T-helper 2 cell treated with Interferon-gamma antibody and Interleukin-4, amounts not matched to agents 5 μg/mL and 100 μg/mL, for 36 hours (primary cell): Measurements from ENCODE around the gene CENPM.
A peak's percentile ranks its signal among the peaks of the same experiment; 100 is the strongest.

ENCODE experiments used
- DNase-seq: peaks from one replicate; pipeline ENCODE4 v3.0.0; 2021; ENCODE audit warnings: low spot score
- H3K27ac Mint-ChIP-seq: one replicate; pipeline ENCODE4 v1.8.0; 2021; ENCODE audit warnings: mild to moderate bottlenecking, mixed read lengths
- H3K27me3 Mint-ChIP-seq: one replicate; pipeline ENCODE4 v1.8.0; 2021; ENCODE audit warnings: low read depth, mixed read lengths
- H3K36me3 Mint-ChIP-seq: one replicate; pipeline ENCODE4 v1.8.0; 2021; ENCODE audit warnings: low read depth, mixed read lengths
- H3K4me1 Mint-ChIP-seq: one replicate; pipeline ENCODE4 v1.8.0; 2021; ENCODE audit warnings: low read depth, mixed read lengths
- H3K4me3 Mint-ChIP-seq: one replicate; pipeline ENCODE4 v1.8.0; 2022; ENCODE audit warnings: mild to moderate bottlenecking, moderate library complexity, mixed read lengths
- H3K9me3 Mint-ChIP-seq: one replicate; pipeline ENCODE4 v1.8.0; 2021; ENCODE audit warnings: mixed read lengths

CENPM gene

GRCh38 chr22:41975299-41976069, 28.5 kb upstream of the CENPM start:
- peaks cover 42% of the 10 kb centered on the region for H3K27me3 Mint-ChIP-seq
- H3K36me3 Mint-ChIP-seq, result no peaks in the 10 kb centered on the region
- H3K9me3 Mint-ChIP-seq, result no peaks in the 10 kb centered on the region

DNA sequence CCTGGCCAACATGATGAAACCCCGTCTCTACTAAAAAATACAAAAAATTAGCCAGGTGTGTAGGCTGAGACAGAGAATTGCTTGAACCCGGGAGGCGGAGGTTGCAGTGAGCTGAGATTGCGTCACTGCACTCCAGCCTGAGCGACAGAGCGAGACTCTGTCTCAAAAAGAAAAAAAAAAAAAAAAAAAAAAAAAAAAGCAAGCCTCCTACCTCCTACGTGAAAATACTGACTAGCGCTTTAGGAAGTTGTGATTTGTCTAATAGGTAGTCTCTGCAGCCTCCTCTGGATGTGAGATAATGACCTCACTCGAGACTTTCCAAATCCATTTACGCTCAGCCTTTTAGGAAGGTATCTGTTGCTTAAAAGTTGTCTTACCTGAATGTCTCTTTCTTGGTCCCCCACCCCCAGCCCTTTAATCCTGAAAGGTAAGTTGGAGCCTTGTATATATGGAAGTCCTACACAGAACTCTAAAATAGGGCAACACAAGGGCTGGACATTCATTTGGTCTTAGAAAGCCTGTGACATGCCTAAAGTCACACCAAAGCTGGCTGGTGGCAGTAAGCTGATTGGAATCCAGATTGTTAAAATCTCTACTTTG, 27.8 kb upstream of the CENPM start:
- no peaks in the 10 kb centered on the region for H3K36me3 Mint-ChIP-seq
- DNase-seq, result no peak
- no peak overlapping the region for H3K27ac Mint-ChIP-seq
- peaks cover 42% of the 10 kb centered on the region for H3K27me3 Mint-ChIP-seq
- H3K9me3 Mint-ChIP-seq, result no peaks in the 10 kb centered on the region
- H3K4me3 Mint-ChIP-seq, result no peak overlapping the region
- H3K4me1 Mint-ChIP-seq, result peaks cover 10% of the 10 kb centered on the region

More at GRCh38 chr22:41975299-41976069, 28.5 kb upstream of the CENPM start:
- peak overlapping the region; percentile 74 for H3K4me3 Mint-ChIP-seq
- DNase-seq, result no peak
- peak overlapping the region; percentile 27 for H3K27ac Mint-ChIP-seq
- peaks cover 10% of the 10 kb centered on the region for H3K4me1 Mint-ChIP-seq

DNA sequence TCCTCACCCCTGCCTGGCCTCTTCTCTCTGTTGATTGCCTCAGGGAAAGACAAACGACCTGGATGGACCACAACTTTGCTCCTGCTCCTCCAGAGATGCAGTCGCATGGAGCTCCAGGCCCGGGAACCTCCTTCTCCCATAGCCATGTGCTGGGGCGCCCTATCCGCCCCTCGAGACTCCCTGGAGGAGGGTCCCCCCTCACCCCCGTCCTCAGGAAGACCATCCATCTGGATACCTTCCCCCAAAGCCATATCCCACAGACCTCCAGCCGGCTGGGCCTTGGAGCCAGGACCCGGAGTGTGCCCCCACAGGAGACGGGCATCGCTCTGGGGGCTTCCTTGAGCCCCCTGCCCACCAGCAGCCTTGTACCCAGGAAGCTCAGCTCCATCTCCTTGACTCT, 24.5 kb upstream of the CENPM start:
- H3K36me3 Mint-ChIP-seq, result no peaks in the 10 kb centered on the region
- H3K4me1 Mint-ChIP-seq, result peaks cover 12% of the 10 kb centered on the region
- H3K9me3 Mint-ChIP-seq, result no peaks in the 10 kb centered on the region

DNA sequence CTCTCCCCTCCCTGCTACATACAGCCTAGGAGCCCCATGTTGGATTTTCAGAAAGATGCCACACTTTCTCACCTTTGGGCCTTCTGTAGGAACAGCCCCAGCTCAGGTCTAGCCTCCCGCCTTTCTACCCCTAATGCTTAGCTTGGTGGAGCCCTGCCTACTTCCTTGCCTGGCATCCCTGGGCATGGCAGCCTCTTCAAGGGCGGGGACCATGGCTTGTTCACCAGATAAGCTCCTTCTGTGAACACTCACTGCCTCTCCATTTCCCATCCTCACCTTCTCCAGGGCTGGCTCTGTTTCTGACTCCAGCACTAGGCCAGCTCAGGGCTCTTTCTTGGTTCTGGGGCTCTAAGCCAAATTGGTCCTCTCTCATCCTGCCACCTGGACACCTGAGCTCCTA, 23.6 kb upstream of the CENPM start:
- Mint-ChIP-seq H3K4me3 (no peak overlapping the region), H3K36me3 (no peaks in the 10 kb centered on the region), H3K9me3 (no peaks in the 10 kb centered on the region), H3K4me1 (peaks cover 8% of the 10 kb centered on the region), H3K27ac (no peak overlapping the region), H3K27me3 (peaks cover 19% of the 10 kb centered on the region)
- no peak for DNase-seq

More for the DNA sequence above, 24.5 kb upstream of the CENPM start:
- H3K27ac Mint-ChIP-seq, result no peak overlapping the region
- DNase-seq, result no peak
- H3K27me3 Mint-ChIP-seq, result peaks cover 25% of the 10 kb centered on the region
- no peak overlapping the region for H3K4me3 Mint-ChIP-seq

DNA sequence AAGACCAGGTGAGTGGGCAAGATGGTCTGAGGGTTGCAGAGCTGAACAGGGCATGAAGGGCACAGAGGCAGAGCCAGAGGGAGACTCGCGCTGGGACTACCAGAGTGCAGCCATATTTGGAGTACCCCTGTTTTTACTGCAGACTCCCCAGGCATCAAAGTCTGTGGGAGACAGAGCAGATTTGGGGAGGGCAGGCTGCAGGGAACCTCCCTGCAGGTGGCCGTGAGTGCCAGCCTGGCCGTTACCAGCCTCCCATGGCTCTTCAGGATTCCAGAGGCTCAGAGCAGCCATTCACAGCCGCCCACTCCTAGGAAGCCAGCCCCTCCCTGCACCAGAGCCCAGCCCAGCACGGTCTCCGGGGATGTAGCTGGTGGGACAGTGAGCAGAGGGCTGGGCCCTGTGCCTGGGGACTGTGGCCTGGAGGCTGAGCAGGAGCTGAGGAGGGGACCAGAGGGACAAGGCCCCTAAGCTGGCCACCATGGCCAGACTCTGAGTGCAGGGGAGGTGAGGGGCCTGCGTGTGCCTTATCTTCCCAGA, 22.2 kb upstream of the CENPM start, which contains the start of gene SEPTIN3:
SEPTIN3 (plus strand) TSS at position 334 of the 537 bp plus-strand sequence. CDS start 2,050 bp downstream, outside the sequence.
- no peak within 1 kb of the TSS for H3K4me3 Mint-ChIP-seq
- no peaks in the 10 kb centered on the region for H3K9me3 Mint-ChIP-seq
- peaks cover 7% of the 10 kb centered on the region for H3K27me3 Mint-ChIP-seq
- H3K27ac Mint-ChIP-seq, result no peak within 1 kb of the TSS
- peaks cover 3% of the 10 kb centered on the region for H3K4me1 Mint-ChIP-seq
- no peak for DNase-seq
- H3K36me3 Mint-ChIP-seq, result no peaks in the 10 kb centered on the region

GRCh38 chr22:41968601-41969000, 21.6 kb upstream of the CENPM start:
- Mint-ChIP-seq H3K27ac (no peak overlapping the region), H3K9me3 (no peaks in the 10 kb centered on the region), H3K4me3 (no peak overlapping the region), H3K27me3 (peaks cover 5% of the 10 kb centered on the region), H3K36me3 (no peaks in the 10 kb centered on the region), H3K4me1 (peaks cover 3% of the 10 kb centered on the region)
- no peak for DNase-seq

DNA sequence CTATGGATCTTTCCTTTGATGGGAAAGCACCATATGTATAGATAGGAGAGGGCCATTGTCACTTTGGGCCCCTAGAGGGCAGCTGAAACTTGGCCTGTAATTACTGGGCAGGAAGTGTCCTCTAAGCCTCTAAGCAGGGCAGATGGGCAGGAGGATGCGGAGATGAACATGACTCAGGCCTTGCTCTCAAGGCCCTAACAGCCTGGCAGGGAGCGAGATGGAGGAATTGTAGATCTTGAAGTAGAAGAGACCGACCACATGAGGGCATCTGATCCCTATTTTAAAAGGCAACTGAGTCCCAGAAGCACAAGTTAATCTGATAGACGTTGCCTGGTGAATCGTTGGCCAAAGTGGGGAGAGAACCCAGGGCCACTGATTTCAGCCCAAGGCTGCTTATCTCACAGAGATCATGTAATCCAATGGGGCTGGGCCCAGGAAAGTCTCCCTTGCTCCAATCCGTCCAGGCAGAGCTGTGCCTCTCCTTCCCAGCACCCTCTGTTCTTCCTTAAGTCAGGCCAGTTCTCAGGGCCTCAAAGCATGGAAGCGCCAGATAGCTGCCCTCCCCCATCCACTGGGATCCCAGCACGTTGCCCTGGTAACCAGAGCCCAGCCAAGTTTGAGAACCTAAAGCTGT, 19.8 kb upstream of the CENPM start:
- H3K4me3 Mint-ChIP-seq, result no peak overlapping the region
- peak; percentile 43 for DNase-seq

GRCh38 chr22:41966225-41966606, 19.3 kb upstream of the CENPM start:
- H3K27me3 Mint-ChIP-seq, result no peaks in the 10 kb centered on the region
- H3K27ac Mint-ChIP-seq, result no peak overlapping the region
- H3K36me3 Mint-ChIP-seq, result no peaks in the 10 kb centered on the region
- H3K4me1 Mint-ChIP-seq, result peaks cover 3% of the 10 kb centered on the region
- no peak overlapping the region for H3K4me3 Mint-ChIP-seq
- DNase-seq, result no peak
- H3K9me3 Mint-ChIP-seq, result no peaks in the 10 kb centered on the region

More for the DNA sequence above, 19.8 kb upstream of the CENPM start:
- no peak overlapping the region for H3K27ac Mint-ChIP-seq
- no peaks in the 10 kb centered on the region for H3K36me3 Mint-ChIP-seq
- H3K9me3 Mint-ChIP-seq, result no peaks in the 10 kb centered on the region
- H3K4me1 Mint-ChIP-seq, result peaks cover 3% of the 10 kb centered on the region
- H3K27me3 Mint-ChIP-seq, result no peaks in the 10 kb centered on the region

GRCh38 chr22:41964112-41964491, 17.1 kb upstream of the CENPM start:
- H3K36me3 Mint-ChIP-seq, result no peaks in the 10 kb centered on the region
- H3K9me3 Mint-ChIP-seq, result no peaks in the 10 kb centered on the region
- DNase-seq, result no peak
- no peak overlapping the region for H3K27ac Mint-ChIP-seq
- H3K27me3 Mint-ChIP-seq, result no peaks in the 10 kb centered on the region
- H3K4me1 Mint-ChIP-seq, result peaks cover 6% of the 10 kb centered on the region
- no peak overlapping the region for H3K4me3 Mint-ChIP-seq

- DNase-seq, result no peak
- no peaks in the 10 kb centered on the region for H3K36me3 Mint-ChIP-seq
- H3K4me1 Mint-ChIP-seq, result peaks cover 6% of the 10 kb centered on the region
- H3K9me3 Mint-ChIP-seq, result no peaks in the 10 kb centered on the region
- H3K27me3 Mint-ChIP-seq, result no peaks in the 10 kb centered on the region
- no peak overlapping the region for H3K27ac Mint-ChIP-seq
- no peak overlapping the region for H3K4me3 Mint-ChIP-seq
These were observed 16.6 kb upstream of the CENPM start for GRCh38 chr22:41963453-41964111.

DNA sequence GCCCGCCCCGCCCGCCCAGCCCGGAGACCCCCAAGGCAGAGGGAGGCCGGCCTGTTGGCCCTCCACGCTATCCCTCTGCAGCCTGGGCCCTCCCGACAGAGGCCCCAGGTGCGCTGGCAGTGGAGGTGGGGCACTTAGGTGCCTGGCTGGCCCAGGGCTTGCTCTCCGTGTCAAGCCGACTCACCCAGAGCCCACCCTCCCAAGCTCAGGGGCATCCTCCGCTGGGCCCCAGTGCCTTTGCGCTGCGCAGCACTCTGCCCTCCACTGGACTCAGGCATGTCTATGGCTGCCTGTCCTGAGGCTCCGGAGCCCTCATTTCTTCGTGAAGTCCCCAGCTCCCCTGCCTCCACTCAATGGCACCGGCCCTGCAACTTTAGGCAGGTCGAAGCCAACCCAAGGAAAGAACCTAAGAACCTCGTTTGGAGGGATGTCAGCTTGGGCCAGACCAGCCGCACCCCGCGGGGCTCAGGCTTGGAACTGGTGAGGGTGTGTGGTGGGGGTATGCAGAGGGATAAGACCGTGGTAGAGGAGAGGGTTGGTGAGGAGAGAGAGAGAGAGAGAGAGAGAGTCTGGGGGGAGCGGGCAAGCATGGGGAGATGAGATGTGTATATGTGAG, 11.1 kb upstream of the CENPM start:
- no peak overlapping the region for H3K27ac Mint-ChIP-seq
- no peak overlapping the region for H3K4me3 Mint-ChIP-seq
- no peaks in the 10 kb centered on the region for H3K27me3 Mint-ChIP-seq
- H3K4me1 Mint-ChIP-seq, result peaks cover 9% of the 10 kb centered on the region
- no peaks in the 10 kb centered on the region for H3K9me3 Mint-ChIP-seq
- no peaks in the 10 kb centered on the region for H3K36me3 Mint-ChIP-seq
- DNase-seq, result no peak

- peaks cover 17% of the 10 kb centered on the region for H3K4me1 Mint-ChIP-seq
- no peak overlapping the region for H3K27ac Mint-ChIP-seq
- H3K4me3 Mint-ChIP-seq, result no peak overlapping the region
- no peak for DNase-seq
- H3K9me3 Mint-ChIP-seq, result no peaks in the 10 kb centered on the region
- H3K27me3 Mint-ChIP-seq, result no peaks in the 10 kb centered on the region
- no peaks in the 10 kb centered on the region for H3K36me3 Mint-ChIP-seq
These were observed 5.8 kb upstream of the CENPM start for GRCh38 chr22:41952713-41953112.

GRCh38 chr22:41951898-41952474, 5.0 kb upstream of the CENPM start, which contains the start of gene SMIM45:
Gene SMIM45 (plus strand): TSS chr22:41952150.
- Mint-ChIP-seq H3K27me3 (no peaks in the 10 kb centered on the region), H3K4me1 (peaks cover 16% of the 10 kb centered on the region), H3K36me3 (no peaks in the 10 kb centered on the region), H3K9me3 (no peaks in the 10 kb centered on the region), H3K4me3 (no peak within 1 kb of the TSS), H3K27ac (no peak within 1 kb of the TSS)
- DNase-seq, result no peak
